NT2/D1 (cell line): ENCODE results near the gene PANK1.

Experiments used
- DNase-seq: peaks from one replicate; pipeline ENCODE4 v3.0.0-alpha.2; 2011; ENCODE audit warnings: low read depth, low spot score
- H3K27me3 ChIP-seq: 2 replicates; pipeline ENCODE4 v1.6.0; 2011; ENCODE audit warnings: mild to moderate bottlenecking; ENCODE audit not compliant: insufficient read length, insufficient read depth
- H3K36me3 ChIP-seq: 2 replicates; pipeline ENCODE4 v1.6.1; 2011; ENCODE audit warnings: mild to moderate bottlenecking, low read length, mixed read lengths; ENCODE audit not compliant: insufficient read depth, insufficient read length
- H3K4me1 ChIP-seq: 2 replicates; pipeline ENCODE4 v1.5.1; 2011; ENCODE audit not compliant: insufficient read depth, insufficient read length
- H3K4me3 ChIP-seq: 2 replicates; pipeline ENCODE4 v1.5.1; 2011; ENCODE audit warnings: low read depth; ENCODE audit not compliant: insufficient read length
- H3K9ac ChIP-seq: 2 replicates; pipeline ENCODE4 v1.6.0; 2011; ENCODE audit warnings: low read depth; ENCODE audit not compliant: insufficient read length
- H3K9me3 ChIP-seq: 2 replicates; pipeline ENCODE4 v1.5.1; 2011; ENCODE audit warnings: mild to moderate bottlenecking, low read length; ENCODE audit not compliant: insufficient read depth
- SUZ12 ChIP-seq: IDR thresholded peaks from 2 replicates; pipeline ENCODE4 v1.6.1; 2011; ENCODE audit not compliant: insufficient read length, insufficient read depth; ENCODE audit errors: extremely low read depth
- YY1 ChIP-seq: IDR thresholded peaks from 2 replicates; pipeline ENCODE4 v1.6.1; 2011; ENCODE audit not compliant: insufficient read length, insufficient read depth
- ZNF274 ChIP-seq: IDR thresholded peaks from 2 replicates; pipeline ENCODE4 v1.6.1; 2011; ENCODE audit warnings: mild to moderate bottlenecking, low read depth, low read length

The PANK1 gene

GRCh38 chr10:89679986-89680385 is 34.9 kb upstream of the PANK1 start:
- no peaks in the 10 kb centered on the region for H3K4me1 ChIP-seq
- H3K4me3 ChIP-seq: no peak overlapping the region
- H3K9me3 ChIP-seq: no peaks in the 10 kb centered on the region
- no peak for DNase-seq
- no peaks in the 10 kb centered on the region for H3K36me3 ChIP-seq
- no peak overlapping the region for H3K9ac ChIP-seq
- H3K27me3 ChIP-seq: no peaks in the 10 kb centered on the region
- TF ChIP-seq ZNF274 (no peak), SUZ12 (no peak), YY1 (no peak)

- DNase-seq: no peak
- Histone ChIP-seq H3K4me1 (no peaks in the 10 kb centered on the region), H3K36me3 (no peaks in the 10 kb centered on the region), H3K9ac (no peak overlapping the region), H3K4me3 (no peak overlapping the region), H3K9me3 (no peaks in the 10 kb centered on the region), H3K27me3 (no peaks in the 10 kb centered on the region)
- no peak for TF ChIP-seq YY1
- TF ChIP-seq SUZ12: no peak
- TF ChIP-seq ZNF274: no peak
These were observed 32.3 kb upstream of the PANK1 start for GRCh38 chr10:89677341-89677740.

GRCh38 chr10:89670926-89671325 is 25.9 kb upstream of the PANK1 start:
- no peak overlapping the region for H3K9ac ChIP-seq
- H3K27me3 ChIP-seq: no peaks in the 10 kb centered on the region
- no peak for DNase-seq
- no peaks in the 10 kb centered on the region for H3K4me1 ChIP-seq
- no peaks in the 10 kb centered on the region for H3K36me3 ChIP-seq
- no peak overlapping the region for H3K4me3 ChIP-seq
- no peaks in the 10 kb centered on the region for H3K9me3 ChIP-seq
- no peak for TF ChIP-seq ZNF274
- no peak for TF ChIP-seq YY1
- TF ChIP-seq SUZ12: no peak

GRCh38 chr10:89669985-89670384 is 24.9 kb upstream of the PANK1 start:
- H3K4me3 ChIP-seq: no peak overlapping the region
- no peak for DNase-seq
- no peaks in the 10 kb centered on the region for H3K9me3 ChIP-seq
- H3K27me3 ChIP-seq: no peaks in the 10 kb centered on the region
- no peak overlapping the region for H3K9ac ChIP-seq
- no peaks in the 10 kb centered on the region for H3K36me3 ChIP-seq
- no peaks in the 10 kb centered on the region for H3K4me1 ChIP-seq
- TF ChIP-seq SUZ12 (no peak), YY1 (no peak), ZNF274 (no peak)

- H3K9ac ChIP-seq: no peak overlapping the region
- H3K36me3 ChIP-seq: no peaks in the 10 kb centered on the region
- H3K4me1 ChIP-seq: no peaks in the 10 kb centered on the region
- no peak for DNase-seq
- H3K4me3 ChIP-seq: no peak overlapping the region
- no peak for TF ChIP-seq ZNF274
- no peaks in the 10 kb centered on the region for H3K27me3 ChIP-seq
- H3K9me3 ChIP-seq: no peaks in the 10 kb centered on the region
These were observed 23.5 kb upstream of the PANK1 start for GRCh38 chr10:89668386-89669071.

- TF ChIP-seq ZNF274 (no peak), YY1 (no peak), SUZ12 (no peak)
- no peaks in the 10 kb centered on the region for H3K4me1 ChIP-seq
- no peaks in the 10 kb centered on the region for H3K36me3 ChIP-seq
- no peak for DNase-seq
- no peaks in the 10 kb centered on the region for H3K27me3 ChIP-seq
- H3K9me3 ChIP-seq: no peaks in the 10 kb centered on the region
- H3K9ac ChIP-seq: no peak overlapping the region
- no peak overlapping the region for H3K4me3 ChIP-seq
These were observed 21.1 kb upstream of the PANK1 start for GRCh38 chr10:89666138-89666537.

- Histone ChIP-seq H3K4me3 (no peak overlapping the region), H3K9ac (no peak overlapping the region), H3K27me3 (no peaks in the 10 kb centered on the region), H3K4me1 (no peaks in the 10 kb centered on the region), H3K36me3 (no peaks in the 10 kb centered on the region), H3K9me3 (no peaks in the 10 kb centered on the region)
- no peak for DNase-seq
- TF ChIP-seq SUZ12: no peak
- no peak for TF ChIP-seq ZNF274
- TF ChIP-seq YY1: no peak
These were observed 20.3 kb upstream of the PANK1 start for GRCh38 chr10:89665302-89665701.
